GM19467 (cell line): ENCODE data around the gene PXT1.
"Not testable (repeated sequence)": the region's sequence is repeated elsewhere in the genome, so short reads cannot be mapped to it uniquely, and the experiment has no call there.

Experiments used
- ATAC-seq: cut with Tn5 transposase; IDR thresholded peaks from one replicate; pipeline ENCODE4 v1.9.1; 2021; ENCODE audit warnings: mild to moderate bottlenecking, moderate library complexity; ENCODE audit not compliant: unreplicated experiment

The PXT1 gene

GRCh38 chr6:36442671-36443470 lies at the start of gene PXT1, which contains the start of gene KCTD20:
Gene PXT1 (minus strand): TSS chr6:36442854. CDS start chr6:36426082, 16,772 bp downstream.
Gene KCTD20 (plus strand): TSS chr6:36443000. CDS start chr6:36470098, 27,098 bp downstream.
- ATAC-seq = peak; percentile 73

- no peak for ATAC-seq
These were observed 49.4 kb upstream of the PXT1 start for GRCh38 chr6:36492092-36492491.

GRCh38 chr6:36491378-36491965 lies 48.8 kb upstream of the PXT1 start:
- ATAC-seq = no peak

- no peak for ATAC-seq
These were observed 46.8 kb upstream of the PXT1 start for GRCh38 chr6:36489426-36489825.

GRCh38 chr6:36488221-36488620 lies 45.6 kb upstream of the PXT1 start:
- no peak for ATAC-seq

GRCh38 chr6:36487698-36488097 lies 45.0 kb upstream of the PXT1 start:
- no peak for ATAC-seq

- no peak for ATAC-seq
These were observed 42.1 kb upstream of the PXT1 start for GRCh38 chr6:36484736-36485135.

GRCh38 chr6:36483326-36483725 lies 40.7 kb upstream of the PXT1 start:
- ATAC-seq = not testable (repeated sequence)

GRCh38 chr6:36479256-36479655 lies 36.6 kb upstream of the PXT1 start:
- ATAC-seq = no peak

- no peak for ATAC-seq
These were observed 35.4 kb upstream of the PXT1 start for GRCh38 chr6:36478051-36478526.

GRCh38 chr6:36469946-36470345 lies 27.3 kb upstream of the PXT1 start:
- no peak for ATAC-seq

GRCh38 chr6:36469148-36469661 lies 26.6 kb upstream of the PXT1 start:
- no peak for ATAC-seq

- no peak for ATAC-seq
These were observed 25.0 kb upstream of the PXT1 start for GRCh38 chr6:36467625-36468024.

- no peak for ATAC-seq
These were observed 21.6 kb upstream of the PXT1 start for GRCh38 chr6:36464233-36464632.

GRCh38 chr6:36463676-36464075 lies 21.0 kb upstream of the PXT1 start:
- ATAC-seq = no peak

GRCh38 chr6:36461646-36462045 lies 19.0 kb upstream of the PXT1 start:
- ATAC-seq = no peak

- ATAC-seq = no peak
These were observed 18.3 kb upstream of the PXT1 start for GRCh38 chr6:36460916-36461315.

GRCh38 chr6:36459501-36459900 lies 16.8 kb upstream of the PXT1 start:
- no peak for ATAC-seq

- ATAC-seq = no peak
These were observed 12.9 kb upstream of the PXT1 start for GRCh38 chr6:36455486-36456027.

GRCh38 chr6:36452897-36453296 lies 10.2 kb upstream of the PXT1 start:
- ATAC-seq = not testable (repeated sequence)

GRCh38 chr6:36449173-36449572 lies 6.5 kb upstream of the PXT1 start:
- ATAC-seq = not testable (repeated sequence)

GRCh38 chr6:36445621-36446020 lies 3.0 kb upstream of the PXT1 start:
- no peak for ATAC-seq
